Body of pancreas (tissue), 4 donors: Measurements from ENCODE around the gene DTNB.

Source experiments
- CTCF ChIP-seq, 7 experiments: fragments of 450-650 bp in 4 of 7; fragments of 200-600 bp in 3 of 7; sonication (generic) in 3 of 7; IDR thresholded peaks; one replicate each; pipeline ENCODE4 v1.5.1; 2016 to 2019; ENCODE audit warnings: antibody characterized with exemption in 7 of 7
- POLR2A ChIP-seq, 3 donors: fragments of 450-650 bp; IDR thresholded peaks; one replicate each; pipeline ENCODE4 v1.6.1; 2016; ENCODE audit warnings: antibody characterized with exemption in 3 of 3, mild to moderate bottlenecking in 2 of 3

- TF ChIP-seq CTCF (IDR thresholded peaks at IDR 0.05) (no peak), POLR2A (IDR thresholded peaks at IDR 0.05) (no peak)
Measured at GRCh38 chr2:25347846-25348245, 325.5 kb downstream of the DTNB start.
